ENCODE data around the gene DBNL.

DNA sequence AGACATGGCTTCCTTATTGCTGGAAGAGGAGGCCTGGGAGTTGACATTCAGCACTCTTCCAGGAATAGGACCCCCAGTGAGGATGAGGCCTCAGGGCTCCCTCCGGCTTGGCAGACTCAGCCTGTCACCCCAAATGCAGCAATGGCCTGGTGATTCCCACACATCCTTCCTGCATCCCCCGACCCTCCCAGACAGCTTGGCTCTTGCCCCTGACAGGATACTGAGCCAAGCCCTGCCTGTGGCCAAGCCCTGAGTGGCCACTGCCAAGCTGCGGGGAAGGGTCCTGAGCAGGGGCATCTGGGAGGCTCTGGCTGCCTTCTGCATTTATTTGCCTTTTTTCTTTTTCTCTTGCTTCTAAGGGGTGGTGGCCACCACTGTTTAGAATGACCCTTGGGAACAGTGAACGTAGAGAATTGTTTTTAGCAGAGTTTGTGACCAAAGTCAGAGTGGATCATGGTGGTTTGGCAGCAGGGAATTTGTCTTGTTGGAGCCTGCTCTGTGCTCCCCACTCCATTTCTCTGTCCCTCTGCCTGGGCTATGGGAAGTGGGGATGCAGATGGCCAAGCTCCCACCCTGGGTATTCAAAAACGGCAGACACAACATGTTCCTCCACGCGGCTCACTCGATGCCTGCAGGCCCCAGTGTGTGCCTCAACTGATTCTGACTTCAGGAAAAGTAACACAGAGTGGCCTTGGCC, 16.6 kb downstream of the DBNL start:
- TF ChIP-seq CTCF (IDR thresholded peaks at IDR 0.05; ENCODE audit: low read depth, low read length, missing input control): no peak
- no peak for TF ChIP-seq SP1 (IDR thresholded peaks at IDR 0.05)
- no peak for TF ChIP-seq JUND (IDR thresholded peaks at IDR 0.05)
- no peak for TF ChIP-seq ZBTB33 (IDR thresholded peaks at IDR 0.05)
- no peak for TF ChIP-seq MAX (IDR thresholded peaks at IDR 0.05)
- no peak for TF ChIP-seq RAD21 (IDR thresholded peaks at IDR 0.05)
- no peak for TF ChIP-seq RXRA (IDR thresholded peaks at IDR 0.05)
- TF ChIP-seq TAF1 (conservative IDR thresholded peaks at IDR 0.05): no peak
- no peak for TF ChIP-seq REST (IDR thresholded peaks at IDR 0.05)
- no peak for TF ChIP-seq YY1 (IDR thresholded peaks at IDR 0.05)
- TF ChIP-seq ATF3 (IDR thresholded peaks at IDR 0.05): no peak
- TF ChIP-seq HNF4G (IDR thresholded peaks at IDR 0.05): no peak

Data from liver (tissue), 3 donors.